H1 (cell line): ENCODE data around the gene CANT1. TPM values are rescaled to one million over a fixed set of nuclear protein-coding genes. Genes with fewer than 3 reads are reported as not detected.

Experiments
- BRCA1 ChIP-seq: IDR thresholded peaks from 2 replicates; pipeline ENCODE4 v1.6.1; 2012; ENCODE audit warnings: low read depth, low read length, improper control_type of control experiment
- CBX5 ChIP-seq: fragments of 300-800, 300-1000 bp; sonication (generic); IDR thresholded peaks from 2 replicates; pipeline ENCODE4 v1.7.1; 2016; ENCODE audit warnings: antibody characterized with exemption, low read length, low read depth
- CBX8 ChIP-seq: fragments of 300-800, 300-1000 bp; sonication (generic); IDR thresholded peaks from 2 replicates; pipeline ENCODE4 v1.7.1; 2016; ENCODE audit warnings: low read depth, low read length, borderline replicate concordance
- HDAC2 ChIP-seq, 2 experiments: fragments of 300-600 bp in 1 of 2; sonication (generic) in 1 of 2; IDR thresholded peaks; 2 replicates each; pipeline ENCODE4 v1.6.1; 2011 to 2012; ENCODE audit warnings: low read depth in 2 of 2, low read length in 2 of 2, mild to moderate bottlenecking in 2 of 2, moderate library complexity in 2 of 2, borderline replicate concordance in 1 of 2, inconsistent platforms in 1 of 2
- JUN ChIP-seq: IDR thresholded peaks from 2 replicates; pipeline ENCODE4 v1.6.1; 2011; ENCODE audit warnings: low read depth, mild to moderate bottlenecking, improper control_type of control experiment, low read length
- polyA plus RNA-seq, 7 experiments: library from polyadenylated mRNA; depleted of rRNA in 3 of 7; stranded (reverse) in 5 of 7; unstranded in 2 of 7; fragments of >200 nt in 5 of 7; fragments of 200-250 nt in 2 of 7; gene quantifications; 1 replicate in 5 of 7; 2 replicates in 1 of 7; 4 replicates in 1 of 7; pipeline versions ENCODE4 v1.2.1 to v1.2.3, GENCODE V29; 2011 to 2013; ENCODE audit warnings: missing spikeins in 2 of 7, mixed read lengths in 2 of 7
- total RNA-seq: library from RNA; stranded (reverse); fragmentation: NEBNext Ultra II Directional; extraction: Animal tissue kit (Norgen Biotek cat#: 25700); gene quantifications from 2 replicates; pipeline ENCODE4 v1.2.1, GENCODE V29; 2021

CANT1 gene
- total and polyA plus RNA-seq, 2 of the 8 experiments (the other 6 are each of a cell fraction or from before 2014, with no cell fraction given), result 23.0 to 32.6 TPM

- no peak for TF ChIP-seq JUN
- TF ChIP-seq BRCA1, result no peak
- no peak for TF ChIP-seq HDAC2 (IDR thresholded peaks at IDR 0.05; ENCODE audit: borderline replicate concordance in 1 of 2, low read depth in 2 of 2, low read length in 2 of 2)
- TF ChIP-seq CBX5, result no peak
- TF ChIP-seq CBX8, result no peak
Measured at GRCh38 chr17:78962345-78962983, 47.1 kb downstream of the CANT1 start (continued).
